Fibroblast of mammary gland (primary cell): ENCODE results near the gene C18orf54.

Source experiments
- DNase-seq: peaks from one replicate; pipeline ENCODE4 v3.0.0-alpha.2; 2010; ENCODE audit warnings: low read depth
- H3K4me3 ChIP-seq: 2 replicates; pipeline ENCODE4 v1.5.1; 2011; ENCODE audit warnings: low read depth, mild to moderate bottlenecking, low read length, moderate library complexity; ENCODE audit not compliant: control insufficient read depth
- TF ChIP-seq, protein P1 (sequence below): conservative IDR thresholded peaks from 2 replicates; pipeline ENCODE4 v1.5.1; 2011; ENCODE audit warnings: low read depth, low read length, inconsistent platforms; ENCODE audit not compliant: control insufficient read depth, insufficient read depth

The C18orf54 gene

DNA sequence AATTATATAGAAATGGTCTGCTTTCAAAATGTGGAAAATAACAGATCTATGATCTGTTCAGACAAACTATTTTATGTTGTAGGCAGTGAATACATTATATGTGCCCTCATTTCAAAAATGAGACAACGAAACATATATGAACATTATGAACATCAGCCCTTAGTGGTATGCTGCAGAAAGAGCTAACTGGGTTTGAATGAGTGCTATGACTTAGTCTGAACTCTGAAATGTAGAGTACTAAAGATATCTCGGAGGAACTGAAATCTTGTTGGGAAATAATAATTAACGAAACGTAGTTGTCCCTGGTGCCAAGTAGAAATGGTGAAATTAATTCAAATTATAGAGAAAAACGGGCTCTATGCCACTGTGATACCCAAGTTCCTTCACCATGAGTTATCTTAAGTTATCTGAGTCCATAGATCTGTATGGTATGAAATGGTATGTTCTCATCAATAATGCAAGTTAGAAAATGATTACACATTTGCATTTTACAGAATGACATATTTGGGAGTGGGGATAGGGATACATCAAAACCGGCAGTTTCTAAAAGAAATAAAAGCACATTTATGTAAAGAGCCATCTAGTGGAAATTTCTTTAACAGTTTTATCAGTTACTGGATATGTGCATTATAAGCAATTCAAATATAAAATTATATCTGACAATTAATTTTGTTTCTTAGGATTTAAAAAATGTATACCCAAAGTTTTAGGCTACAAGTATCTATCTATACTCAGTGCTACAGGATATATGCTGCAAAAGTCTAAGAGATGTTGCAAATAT, 26.7 kb upstream of the C18orf54 start:
- DNase-seq, result no peak
- H3K4me3 ChIP-seq, result no peak overlapping the region
- TF ChIP-seq, protein P1, sequence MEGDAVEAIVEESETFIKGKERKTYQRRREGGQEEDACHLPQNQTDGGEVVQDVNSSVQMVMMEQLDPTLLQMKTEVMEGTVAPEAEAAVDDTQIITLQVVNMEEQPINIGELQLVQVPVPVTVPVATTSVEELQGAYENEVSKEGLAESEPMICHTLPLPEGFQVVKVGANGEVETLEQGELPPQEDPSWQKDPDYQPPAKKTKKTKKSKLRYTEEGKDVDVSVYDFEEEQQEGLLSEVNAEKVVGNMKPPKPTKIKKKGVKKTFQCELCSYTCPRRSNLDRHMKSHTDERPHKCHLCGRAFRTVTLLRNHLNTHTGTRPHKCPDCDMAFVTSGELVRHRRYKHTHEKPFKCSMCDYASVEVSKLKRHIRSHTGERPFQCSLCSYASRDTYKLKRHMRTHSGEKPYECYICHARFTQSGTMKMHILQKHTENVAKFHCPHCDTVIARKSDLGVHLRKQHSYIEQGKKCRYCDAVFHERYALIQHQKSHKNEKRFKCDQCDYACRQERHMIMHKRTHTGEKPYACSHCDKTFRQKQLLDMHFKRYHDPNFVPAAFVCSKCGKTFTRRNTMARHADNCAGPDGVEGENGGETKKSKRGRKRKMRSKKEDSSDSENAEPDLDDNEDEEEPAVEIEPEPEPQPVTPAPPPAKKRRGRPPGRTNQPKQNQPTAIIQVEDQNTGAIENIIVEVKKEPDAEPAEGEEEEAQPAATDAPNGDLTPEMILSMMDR, result peak; percentile 5

DNA sequence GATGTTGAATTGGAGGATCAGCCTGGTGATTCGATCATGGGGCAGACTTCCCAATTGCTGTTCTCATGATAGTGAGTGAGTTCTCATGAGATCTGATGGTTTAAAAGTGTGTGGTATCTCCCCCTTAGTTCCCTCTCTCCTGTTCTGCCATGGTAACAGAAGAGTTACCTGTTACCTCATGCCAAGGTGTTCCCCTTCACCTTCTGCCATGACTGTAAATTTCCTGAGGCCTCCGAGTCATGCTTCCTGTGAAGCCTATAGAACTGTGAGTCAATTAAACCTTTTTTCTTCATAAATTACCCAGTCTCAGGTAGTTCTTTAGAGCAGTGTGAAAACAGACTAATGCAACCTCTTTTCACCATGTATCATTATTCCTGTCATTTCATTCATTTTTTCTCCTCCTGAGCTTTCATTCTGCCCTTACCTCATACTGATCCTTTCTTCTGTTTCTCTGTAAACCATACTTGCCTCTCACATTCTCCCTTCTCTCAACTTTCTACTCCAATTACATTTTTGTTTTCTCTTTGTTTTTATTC, 22.0 kb upstream of the C18orf54 start:
- TF ChIP-seq, protein P1, result no peak
- no peak overlapping the region for H3K4me3 ChIP-seq
- no peak for DNase-seq

DNA sequence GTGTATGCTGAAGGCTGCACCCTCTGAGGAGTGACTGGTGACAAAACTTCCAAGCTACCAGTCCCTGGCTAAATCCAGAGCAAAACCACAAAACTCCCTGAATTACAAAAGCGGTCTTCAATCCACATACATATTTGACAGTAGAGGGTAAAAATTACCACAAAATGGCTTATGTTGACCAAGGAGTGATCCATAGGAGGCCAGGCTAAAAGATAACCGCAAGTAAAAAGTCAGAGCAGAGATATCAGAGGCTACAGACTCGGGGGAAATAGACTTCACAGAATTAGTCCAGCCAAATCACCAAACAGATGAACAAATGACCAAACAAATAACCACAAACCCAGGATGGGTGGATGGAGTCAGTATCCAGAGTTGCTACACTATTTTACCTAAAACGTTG, 19.5 kb upstream of the C18orf54 start:
- TF ChIP-seq, protein P1, result no peak
- no peak for DNase-seq
- H3K4me3 ChIP-seq, result no peak overlapping the region

DNA sequence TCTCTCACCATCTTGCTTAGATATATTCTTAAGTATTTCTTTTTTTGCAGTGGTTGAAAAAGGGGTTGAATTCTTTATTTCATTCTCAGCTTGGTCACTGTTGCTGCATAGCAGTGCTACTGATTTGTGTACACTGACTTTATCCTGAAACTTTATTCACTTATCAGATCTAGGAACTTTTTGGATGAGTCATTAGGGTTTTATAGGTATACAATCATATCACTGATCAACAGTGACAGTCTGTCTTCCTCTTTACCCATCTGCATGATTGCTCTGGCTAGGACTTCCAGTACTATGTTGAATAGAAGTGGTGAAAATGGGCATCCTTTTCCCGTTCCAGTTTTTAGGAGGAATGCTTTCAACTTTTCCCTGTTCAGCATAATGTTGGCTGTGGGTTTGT, 6.5 kb upstream of the C18orf54 start:
- TF ChIP-seq, protein P1, result no peak
- DNase-seq, result no peak
- no peak overlapping the region for H3K4me3 ChIP-seq

DNA sequence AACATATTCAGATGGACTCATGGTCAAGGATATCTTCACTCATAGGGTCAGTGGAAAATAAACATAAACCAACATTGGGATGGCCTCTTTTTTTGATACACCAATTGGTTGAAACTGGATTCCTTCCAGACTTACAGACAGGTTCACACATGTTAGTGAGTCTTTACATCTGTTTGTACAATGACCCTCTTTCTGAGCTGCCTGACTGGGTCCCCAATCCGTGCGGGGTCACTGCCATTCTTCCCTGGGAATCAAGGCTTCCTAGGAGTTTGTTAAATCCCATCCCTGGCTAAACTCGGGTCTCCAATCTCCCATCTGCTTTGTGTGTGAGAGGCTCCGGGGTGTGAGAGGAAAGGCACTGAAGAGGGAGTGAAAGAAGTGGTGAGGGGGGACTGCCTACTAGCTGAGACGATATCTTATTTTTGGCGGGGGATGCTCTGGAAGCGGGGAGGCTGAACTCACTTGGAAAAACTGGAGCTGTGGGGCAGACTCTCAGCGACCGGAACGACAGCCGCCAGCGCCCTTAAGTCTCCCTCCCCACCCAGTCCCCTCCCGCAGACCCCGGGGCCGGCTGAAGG, 535 bp upstream of the C18orf54 start:
- no peak for DNase-seq
- H3K4me3 ChIP-seq, result peak overlapping the region; percentile 82
- TF ChIP-seq, protein P1, result no peak

DNA sequence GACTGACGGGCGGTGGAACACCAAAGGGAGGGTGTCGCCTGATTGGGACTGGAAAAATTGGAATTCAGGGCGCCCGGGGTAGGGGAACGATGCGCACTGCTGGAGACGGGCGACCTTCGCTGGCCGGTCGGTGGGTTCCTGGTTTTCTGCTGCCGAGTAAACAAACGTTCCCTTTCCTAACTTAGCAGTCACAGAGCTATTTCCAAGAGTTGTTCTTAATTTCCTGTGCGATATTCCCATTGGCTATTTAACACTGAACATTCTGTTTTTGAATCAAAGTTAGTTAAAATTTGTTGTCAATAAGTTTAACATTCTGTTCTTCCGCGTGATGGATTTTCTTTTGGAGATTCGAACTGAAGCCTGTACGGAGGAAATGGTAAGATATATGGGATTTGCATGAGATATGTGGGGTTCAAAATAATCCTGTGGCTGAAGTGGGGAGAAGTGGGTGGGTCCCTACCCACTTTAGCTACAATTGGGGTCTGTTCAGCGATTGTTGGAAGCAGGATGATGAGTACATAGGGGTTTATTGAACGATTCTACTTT, 862 bp downstream of the C18orf54 start:
- DNase-seq, result peak; percentile 24
- H3K4me3 ChIP-seq, result peak overlapping the region; percentile 82

More for the DNA sequence above, 862 bp downstream of the C18orf54 start:
- TF ChIP-seq, protein P1, result no peak
